HCT116 (cell line): ENCODE results near the gene CREG1. TPM values are rescaled to one million over a fixed set of nuclear protein-coding genes. Genes with fewer than 3 reads are reported as not detected.

Source experiments
- ATAC-seq: fragments of 200-7000 bp; cut with Tn5 transposase; 2 replicates; pipeline ENCODE4 v1.9.1; 2020; ENCODE audit warnings: mild to moderate bottlenecking, moderate library complexity
- BruUV-seq: library from RNA; stranded (reverse); fragments of 400-500 nt; replicated peaks from 2 replicates; lab custom pipeline; 2021; lab: Mats Ljungman, UMichigan
- CTCF ChIA-PET: fragments of 300-600 bp; sonication (Branson Sonifier 250); formaldehyde crosslinking; loops from one replicate; lab custom pipeline; 2021; ENCODE audit warnings: antibody characterized with exemption; lab: Charles Lee
- POLR2A ChIA-PET: fragments of 300-600, 350-600 bp; sonication (Branson Sonifier 250); formaldehyde crosslinking; loops from one replicate; lab custom pipeline; 2021; ENCODE audit warnings: antibody characterized with exemption; lab: Charles Lee
- RAD21 ChIA-PET, 2 experiments: fragments of 300-600 bp; sonication (Branson Sonifier 250); formaldehyde crosslinking; loops; one replicate each; lab custom pipeline; 2023; ENCODE audit warnings: low total read pairs in 2 of 2; ENCODE audit not compliant: uncharacterized antibody in 2 of 2, unreplicated experiment in 2 of 2, low non-redundant PET in 1 of 2; lab: Charles Lee
- DNase-seq: peaks from one replicate; pipeline ENCODE4 v3.0.0-alpha.2; 2010; ENCODE audit warnings: low read depth, low spot score
- H2AFZ ChIP-seq: fragments of 200-600 bp; shearing (Covaris generic), sonication (generic); 2 replicates; pipeline ENCODE4 v1.6.1; 2017; ENCODE audit warnings: low read depth, mixed run types, mixed read lengths, antibody characterized with exemption, low read length; ENCODE audit not compliant: poor library complexity, severe bottlenecking
- H3K27ac ChIP-seq: 2 replicates; pipeline ENCODE4 v1.5.1; 2012; ENCODE audit warnings: low read depth, low read length
- H3K27me3 ChIP-seq: fragments of 200-600 bp; sonication (generic); 2 replicates; pipeline ENCODE4 v1.6.1; 2016; ENCODE audit warnings: mixed run types, low read length, mixed read lengths; ENCODE audit not compliant: insufficient read depth
- H3K36me3 ChIP-seq, 2 experiments: fragments of 200-500 bp in 1 of 2; fragments of 200-600 bp in 1 of 2; sonication (Bioruptor generic) in 1 of 2; sonication (generic) in 1 of 2; 2 replicates each; pipeline versions ENCODE4 v1.5.1 to v1.6.1; 2014 to 2016; ENCODE audit warnings: low read length in 2 of 2, inconsistent platforms in 1 of 2, mixed read lengths in 1 of 2, mixed run types in 1 of 2; ENCODE audit not compliant: insufficient read depth in 2 of 2, control insufficient read depth in 1 of 2
- H3K4me1 ChIP-seq, 2 experiments: fragments of 200-600 bp in 1 of 2; sonication (generic) in 1 of 2; 2 replicates each; pipeline versions ENCODE4 v1.5.1 to v1.6.1; 2012 to 2017; ENCODE audit warnings: low read length in 2 of 2, inconsistent platforms in 1 of 2, mild to moderate bottlenecking in 1 of 2, mixed read lengths in 1 of 2, mixed run types in 1 of 2, moderate library complexity in 1 of 2; ENCODE audit not compliant: insufficient read depth in 2 of 2, control insufficient read depth in 1 of 2
- H3K4me2 ChIP-seq: fragments of 200-600 bp; sonication (generic); 2 replicates; pipeline ENCODE4 v1.6.1; 2017; ENCODE audit warnings: mixed run types, low read length, mixed read lengths
- H3K4me3 ChIP-seq, 2 experiments: fragments of 200-600 bp in 1 of 2; sonication (generic) in 1 of 2; replicated peaks in 1 of 2; 2 replicates each; pipeline ENCODE4 v1.5.1; 2011 to 2016; ENCODE audit warnings: low read length in 2 of 2, control low read depth in 1 of 2, low read depth in 1 of 2, mild to moderate bottlenecking in 1 of 2, mixed read lengths in 1 of 2, mixed run types in 1 of 2
- H3K79me2 ChIP-seq: fragments of 200-600 bp; sonication (generic); 2 replicates; pipeline ENCODE4 v1.6.1; 2017; ENCODE audit warnings: mild to moderate bottlenecking, mixed run types, low read length, moderate library complexity, mixed read lengths; ENCODE audit not compliant: insufficient read depth
- H3K9ac ChIP-seq: fragments of 200-600 bp; sonication (generic); 2 replicates; pipeline ENCODE4 v1.6.1; 2016; ENCODE audit warnings: low read length, mixed read lengths
- H3K9me2 ChIP-seq: fragments of 200-600 bp; sonication (generic), shearing (Covaris generic); 2 replicates; pipeline ENCODE4 v1.6.1; 2017; ENCODE audit warnings: mixed run types, mild to moderate bottlenecking, moderate library complexity; ENCODE audit not compliant: insufficient read depth
- H3K9me3 ChIP-seq, 2 experiments: fragments of 200-500 bp in 1 of 2; fragments of 200-600 bp in 1 of 2; sonication (Bioruptor generic) in 1 of 2; sonication (generic) in 1 of 2; 2 replicates each; pipeline ENCODE4 v1.6.1; 2014 to 2017; ENCODE audit warnings: low read length in 2 of 2, mixed read lengths in 2 of 2, inconsistent platforms in 1 of 2, low read depth in 1 of 2, mild to moderate bottlenecking in 1 of 2, mixed run types in 1 of 2, moderate library complexity in 1 of 2; ENCODE audit not compliant: control insufficient read depth in 1 of 2, insufficient read depth in 1 of 2
- H4K20me1 ChIP-seq: fragments of 200-600 bp; sonication (generic), shearing (Covaris generic); 2 replicates; pipeline ENCODE4 v1.6.1; 2017; ENCODE audit warnings: mixed run types, mild to moderate bottlenecking, moderate library complexity; ENCODE audit not compliant: insufficient read depth
- CTCF ChIP-seq, 3 experiments: fragments of 200-600 bp in 1 of 3; sonication (generic) in 1 of 3; IDR thresholded peaks in 2 of 3; conservative IDR thresholded peaks in 1 of 3; 2 replicates each; pipeline ENCODE4 v1.5.1; 2012 to 2017; ENCODE audit warnings: low read depth in 2 of 3, low read length in 2 of 3, antibody characterized with exemption in 1 of 3, borderline replicate concordance in 1 of 3, control low read depth in 1 of 3, mild to moderate bottlenecking in 1 of 3, mixed read lengths in 1 of 3, mixed run types in 1 of 3, moderate library complexity in 1 of 3; ENCODE audit not compliant: insufficient read depth in 1 of 3
- ELF1 ChIP-seq: IDR thresholded peaks from 2 replicates; pipeline ENCODE4 v1.6.1; 2012; ENCODE audit warnings: low read depth, borderline replicate concordance
- EZH2phosphoT487 ChIP-seq: fragments of 200-600 bp; IDR thresholded peaks from 2 replicates; pipeline ENCODE4 v1.6.1; 2018; ENCODE audit warnings: antibody characterized with exemption, borderline replicate concordance
- FOSL1 ChIP-seq: IDR thresholded peaks from 2 replicates; pipeline ENCODE4 v1.6.1; 2012; ENCODE audit warnings: low read depth
- JUND ChIP-seq: IDR thresholded peaks from 2 replicates; pipeline ENCODE4 v1.6.1; 2012
- MAX ChIP-seq: IDR thresholded peaks from 2 replicates; pipeline ENCODE4 v1.6.1; 2012
- POLR2A ChIP-seq: IDR thresholded peaks from 2 replicates; pipeline ENCODE4 v1.7.0; 2011; ENCODE audit warnings: borderline replicate concordance; ENCODE audit not compliant: insufficient read depth, insufficient read length; ENCODE audit errors: extremely low read depth
- POLR2AphosphoS5 ChIP-seq: IDR thresholded peaks from 2 replicates; pipeline ENCODE4 v1.6.1; 2011; ENCODE audit warnings: mild to moderate bottlenecking, low read depth, low read length, moderate library complexity
- RAD21 ChIP-seq: IDR thresholded peaks from 2 replicates; pipeline ENCODE4 v1.6.1; 2012; ENCODE audit warnings: low read depth, mild to moderate bottlenecking
- YY1 ChIP-seq: IDR thresholded peaks from 2 replicates; pipeline ENCODE4 v1.6.1; 2011; ENCODE audit warnings: low read length, low read depth, moderate library complexity, mild to moderate bottlenecking; ENCODE audit not compliant: insufficient replicate concordance; ENCODE audit errors: extremely low read depth
- ZFX ChIP-seq: fragments of 450-650 bp; IDR thresholded peaks from 2 replicates; pipeline ENCODE4 v1.6.1; 2017
- intact Hi-C: fragments of 100-400 bp; cut with micrococcal nuclease; formaldehyde crosslinking; loops from 2 replicates; pipeline ENCODE4 v1.10.0; 2022
- total RNA-seq: library from RNA; stranded (reverse); gene quantifications from one replicate; pipeline ENCODE4 v1.2.1, GENCODE V29; 2021; ENCODE audit not compliant: unreplicated experiment

Gene CREG1
- total RNA-seq, 1 experiment from 2014 or later: 55.7 TPM

DNA sequence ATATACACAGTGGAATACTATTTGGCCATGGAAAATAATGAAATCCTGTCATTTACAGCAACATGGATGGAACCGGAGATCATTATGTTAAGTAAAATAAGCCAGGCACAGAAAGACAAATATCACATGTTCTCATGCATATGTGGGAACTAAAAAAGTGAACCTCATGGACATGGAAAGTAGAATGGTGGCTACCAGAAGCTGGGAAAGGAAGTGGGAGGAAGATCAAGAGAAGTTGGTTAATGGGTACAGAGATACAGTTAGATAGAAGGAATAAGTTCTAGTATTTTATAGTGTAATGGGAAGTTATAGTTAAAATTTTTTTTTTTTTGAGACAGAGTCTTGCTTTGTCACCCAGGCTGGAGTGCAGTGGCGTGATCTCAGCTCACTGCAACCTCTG is 34.8 kb upstream of the CREG1 start:
- Histone ChIP-seq H3K4me2 (no peak overlapping the region), H3K27ac (no peak overlapping the region), H3K79me2 (no peaks in the 10 kb centered on the region), H3K27me3 (no peaks in the 10 kb centered on the region), H3K4me1 (no peaks in the 10 kb centered on the region), H3K9me3 (no peaks in the 10 kb centered on the region), H3K9me2 (no peaks in the 10 kb centered on the region), H2AFZ (no peak overlapping the region), H3K36me3 (no peaks in the 10 kb centered on the region), H3K4me3 (no peak overlapping the region), H4K20me1 (no peaks in the 10 kb centered on the region), H3K9ac (no peak overlapping the region)
- POLR2A ChIA-PET: no interaction called here
- CTCF ChIA-PET: no interaction called here
- RAD21 ChIA-PET: no interaction called here
- DNase-seq (no peak), ATAC-seq (no peak)
- TF ChIP-seq ELF1 (no peak), CTCF (IDR thresholded peaks at IDR 0.05 in 2 of 3, conservative IDR thresholded peaks at IDR 0.05 in 1 of 3; ENCODE audit: borderline replicate concordance in 1 of 3, insufficient read depth in 1 of 3, low read depth in 2 of 3, low read length in 2 of 3) (no peak)
- BruUV-seq: no TSS peak
- intact Hi-C loops: no loop called here

- Histone ChIP-seq H3K9ac (no peak overlapping the region), H3K4me1 (no peaks in the 10 kb centered on the region), H3K79me2 (no peaks in the 10 kb centered on the region), H3K9me3 (no peaks in the 10 kb centered on the region), H4K20me1 (no peaks in the 10 kb centered on the region), H3K4me2 (no peak overlapping the region), H3K27me3 (no peaks in the 10 kb centered on the region), H3K9me2 (no peaks in the 10 kb centered on the region), H3K4me3 (no peak overlapping the region), H3K27ac (no peak overlapping the region), H2AFZ (no peak overlapping the region), H3K36me3 (no peaks in the 10 kb centered on the region)
- ATAC-seq (no peak), DNase-seq (no peak)
- POLR2A ChIA-PET: no interaction called here
- RAD21 ChIA-PET: no interaction called here
- CTCF ChIA-PET: no interaction called here
- intact Hi-C loops: no loop called here
- no TSS peak for BruUV-seq
- TF ChIP-seq POLR2AphosphoS5 (no peak), YY1 (no peak), FOSL1 (no peak), MAX (no peak), ZFX (no peak), RAD21 (no peak), JUND (no peak), POLR2A (no peak), EZH2phosphoT487 (no peak)
Observed at GRCh38 chr1:167587872-167588271, 34.3 kb upstream of the CREG1 start.
